Bone marrow (tissue), 2 donors: Measurements from ENCODE around the gene APOE.
A peak's percentile ranks its signal among the peaks of the same experiment; 100 is the strongest.

Experiments
- DNase-seq, 2 donors: peaks; one replicate each; lab custom pipeline; 2025; lab: John Stamatoyannopoulos, UW

The APOE gene

DNA sequence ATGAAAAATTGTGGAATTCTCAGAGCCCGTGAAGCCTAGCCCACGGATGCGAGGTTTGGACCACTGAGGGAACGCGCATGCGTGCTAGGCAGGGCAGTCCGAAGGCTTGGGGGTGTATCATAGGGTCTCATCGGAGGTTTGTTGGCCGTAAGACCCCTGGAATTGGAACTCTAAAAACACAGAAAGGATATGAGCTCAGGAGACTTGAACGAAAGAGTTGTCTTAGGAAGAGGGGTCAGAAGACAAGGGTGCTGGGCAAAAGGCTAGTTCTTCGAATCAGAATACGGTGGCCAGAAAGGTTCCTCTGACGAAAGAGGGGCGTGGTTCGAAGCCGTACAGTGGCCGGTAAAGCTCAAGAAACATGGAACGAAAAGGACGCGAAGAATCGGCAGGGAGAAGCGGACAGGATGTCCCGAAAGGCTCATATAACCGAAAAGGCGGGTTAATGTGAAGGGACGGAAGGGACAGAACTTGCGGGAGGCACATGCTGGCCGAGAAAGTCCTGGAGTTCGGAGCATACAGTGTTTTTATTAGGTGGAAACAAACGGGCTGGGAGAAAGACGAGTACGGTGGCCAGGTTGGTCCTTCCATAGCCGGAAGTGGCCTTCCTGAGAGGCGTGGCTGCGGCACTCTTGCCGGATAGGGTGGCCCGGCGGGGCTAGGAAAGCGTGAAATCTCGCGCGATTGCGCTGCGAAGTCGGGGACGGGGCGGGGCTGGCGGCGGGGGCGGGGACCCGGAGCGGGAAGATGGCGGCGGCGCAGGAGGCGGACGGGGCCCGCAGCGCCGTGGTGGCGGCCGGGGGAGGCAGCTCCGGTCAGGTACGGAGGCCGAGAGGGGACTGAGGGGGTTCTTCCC is 49.3 kb downstream of the APOE start, which contains the start of gene CLPTM1:
TSS of gene CLPTM1 (plus strand) at position 732 of the 856 bp plus-strand sequence. CDS start at position 748, 16 bp downstream.
- DNase-seq, result peak; percentile 91 to 97

DNA sequence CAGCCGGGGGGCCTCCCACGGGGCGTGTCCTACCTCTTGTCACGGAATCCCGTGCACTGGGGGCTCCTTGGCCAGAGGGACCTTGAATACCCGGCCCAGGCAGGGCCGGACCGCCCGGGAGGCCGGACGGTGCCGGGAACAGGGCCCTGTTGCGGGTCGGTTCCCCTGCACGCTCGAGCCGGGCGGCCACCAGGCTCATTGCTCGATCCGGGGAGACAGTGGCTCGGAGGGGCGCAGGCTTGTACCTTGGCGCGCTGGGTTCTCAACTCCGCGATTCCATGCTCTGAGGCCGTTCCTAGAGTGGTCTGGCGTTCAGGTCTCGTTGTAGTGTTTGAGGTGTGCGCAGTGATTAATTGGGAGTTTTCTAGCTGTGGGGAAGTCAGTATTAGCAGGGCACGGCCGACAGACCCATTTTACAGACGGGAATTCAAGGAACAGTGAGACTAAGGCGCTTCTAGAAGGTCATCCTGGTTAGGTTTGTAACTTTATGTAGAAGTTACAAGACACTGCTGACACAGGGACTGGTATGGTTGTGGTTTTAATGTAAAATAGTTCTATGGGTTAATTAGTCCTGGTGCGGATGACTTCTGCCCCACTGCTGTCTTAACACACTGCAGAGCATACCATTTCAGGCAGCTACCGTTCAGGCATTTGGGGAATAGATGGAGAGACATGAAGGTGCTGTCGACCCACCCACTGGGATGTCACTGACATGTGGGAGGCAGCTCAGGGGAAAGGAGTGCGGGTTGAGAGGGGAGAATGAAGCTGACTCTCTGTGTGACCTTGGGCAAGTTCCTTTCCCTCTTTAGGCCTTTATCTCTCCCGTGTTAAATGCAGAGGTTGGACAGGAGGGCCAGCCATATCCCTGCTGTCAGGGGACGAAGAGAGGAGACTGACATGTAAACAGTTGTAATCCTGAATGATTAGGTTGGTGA is 50.2 kb downstream of the APOE start:
- DNase-seq, result no peak

DNA sequence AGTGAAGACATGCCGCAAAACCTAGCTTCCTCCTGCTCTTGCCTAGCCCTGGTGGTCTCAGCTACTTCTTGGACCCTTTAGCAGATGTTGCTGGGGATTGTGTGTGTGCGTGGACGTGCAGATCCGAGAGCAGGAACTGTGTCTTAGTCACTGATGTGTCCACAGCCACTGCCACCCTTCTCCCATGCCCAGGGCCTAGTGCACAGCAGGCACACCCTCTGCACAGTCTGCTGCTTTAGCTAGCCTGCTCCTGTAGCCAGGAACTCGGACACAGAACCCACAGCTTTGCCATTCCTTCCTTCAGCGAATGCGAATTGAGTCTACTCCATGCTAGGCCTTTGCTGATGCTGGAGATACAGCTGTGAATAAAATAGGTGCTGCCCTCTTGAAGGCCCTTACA is 51.9 kb downstream of the APOE start:
- DNase-seq, result no peak

DNA sequence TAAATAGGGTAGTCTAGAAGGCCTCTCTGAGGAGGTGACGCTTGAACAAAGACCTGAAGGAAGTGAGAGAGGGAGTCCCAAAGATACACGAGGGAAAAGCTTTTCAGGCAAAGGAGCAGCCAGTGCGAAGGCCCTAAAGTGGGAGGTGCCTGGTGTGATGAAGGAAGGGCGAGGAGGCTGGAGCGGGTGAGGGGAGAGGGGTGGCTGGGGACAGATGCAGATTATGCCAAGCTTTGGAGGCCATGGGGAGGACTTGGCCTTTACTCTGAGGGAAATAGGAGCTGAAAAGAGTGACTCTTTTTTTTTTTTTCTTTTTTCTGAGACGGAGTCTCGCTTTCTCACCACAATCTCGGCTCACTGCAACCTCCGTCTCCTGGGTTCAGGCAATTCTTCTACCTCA is 52.5 kb downstream of the APOE start:
- DNase-seq, result no peak
